Measurements from ENCODE around the gene HPS3. TPM values are rescaled to one million over a fixed set of nuclear protein-coding genes. Genes with fewer than 3 reads are reported as not detected.
A peak's percentile ranks its signal among the peaks of the same experiment; 100 is the strongest.

The HPS3 gene
- total and polyA plus RNA-seq, 2 experiments from 2014 or later: 14.5 to 18.4 TPM

DNA sequence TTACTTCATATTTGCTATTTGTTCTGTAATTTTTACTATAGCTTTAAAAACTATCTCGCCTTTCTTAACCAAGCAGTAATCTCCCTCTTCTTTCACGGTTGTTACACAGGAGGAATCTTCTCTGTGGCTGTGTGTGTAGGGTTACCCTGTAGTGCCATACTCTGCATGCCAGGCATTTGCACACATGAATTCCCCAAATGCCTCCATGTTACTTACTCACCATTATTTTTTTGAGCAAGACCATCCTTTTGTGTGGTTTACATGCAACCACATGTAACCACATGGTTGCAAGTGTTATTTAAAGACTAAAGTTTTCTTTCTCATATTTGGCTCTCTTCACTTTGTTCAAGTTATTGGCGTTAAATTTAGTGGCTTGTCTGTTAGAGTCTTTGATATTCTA, 45.5 kb downstream of the HPS3 start:
- H3K4me1 ChIP-seq (ENCODE audit: insufficient read depth): peaks cover 21% of the 10 kb centered on the region
- no peak for TF ChIP-seq EZH2phosphoT487 (IDR thresholded peaks at IDR 0.05; ENCODE audit: insufficient read depth, low read depth)
- no peak for TF ChIP-seq EZH2 (IDR thresholded peaks at IDR 0.05; ENCODE audit: insufficient read depth, poor library complexity, severe bottlenecking)
- H3K9me3 ChIP-seq (ENCODE audit: low read depth): no peaks in the 10 kb centered on the region
- H2AFZ ChIP-seq: no peak overlapping the region
- in situ Hi-C loops (cut with MboI): no loop called here
- H3K36me3 ChIP-seq (ENCODE audit: low read depth): peaks cover 38% of the 10 kb centered on the region
- H3K9ac ChIP-seq: no peak overlapping the region
- H3F3A ChIP-seq (ENCODE audit: insufficient read depth): peaks cover 27% of the 10 kb centered on the region
- H3K4me3 ChIP-seq: no peak overlapping the region
- H3K27ac ChIP-seq: no peak overlapping the region
- H3K27me3 ChIP-seq (replicated peaks; ENCODE audit: insufficient read depth): no peaks in the 10 kb centered on the region
- H3K9me2 ChIP-seq (ENCODE audit: insufficient read depth): no peaks in the 10 kb centered on the region
- H4K20me1 ChIP-seq (ENCODE audit: insufficient read depth): no peaks in the 10 kb centered on the region
- no peaks in the 10 kb centered on the region for H3K79me2 ChIP-seq (ENCODE audit: insufficient read depth)
- no peak overlapping the region for H3K4me2 ChIP-seq (ENCODE audit: unreplicated experiment)
- WGBS, 2 experiments (ENCODE audit: low coverage in 1 of 2, low lambda C conversion rate in 2 of 2, missing lambda C conversion rate in 2 of 2): 66 to 75% methylated on average over 3 of the region's 3 CpGs
- peak; percentile 4 for DNase-seq

DNA sequence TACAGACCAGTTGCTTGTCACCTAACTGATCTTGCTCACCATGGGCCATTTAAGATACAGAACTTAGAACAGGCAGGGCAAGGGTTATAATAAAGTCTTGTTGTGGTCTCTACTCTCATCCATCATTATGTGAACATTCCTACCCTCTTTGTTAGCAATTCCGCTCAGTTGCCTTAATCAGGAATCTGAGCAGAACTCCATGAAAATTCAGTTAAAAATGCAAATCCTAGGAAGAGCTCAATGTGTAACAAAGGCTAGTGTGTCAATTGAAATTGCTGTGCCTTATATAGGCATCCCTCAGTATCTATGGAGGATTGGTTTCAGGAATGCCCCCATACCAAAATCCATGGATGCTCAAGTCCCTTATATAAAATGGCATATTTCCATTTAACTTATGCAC, 47.7 kb downstream of the HPS3 start:
- Histone ChIP-seq H3K36me3 (ENCODE audit: low read depth) (peaks cover 24% of the 10 kb centered on the region; the same call in 1 of the 2 replicates), H3K9ac (no peak overlapping the region), H3K4me3 (no peak overlapping the region), H2AFZ (no peak overlapping the region), H3K79me2 (ENCODE audit: insufficient read depth) (no peaks in the 10 kb centered on the region), H3K9me3 (ENCODE audit: low read depth) (no peaks in the 10 kb centered on the region), H3K27ac (no peak overlapping the region), H3K4me1 (ENCODE audit: insufficient read depth) (peaks cover 33% of the 10 kb centered on the region), H3K27me3 (replicated peaks; ENCODE audit: insufficient read depth) (no peaks in the 10 kb centered on the region), H4K20me1 (ENCODE audit: insufficient read depth) (no peaks in the 10 kb centered on the region), H3K4me2 (ENCODE audit: unreplicated experiment) (no peak overlapping the region), H3F3A (ENCODE audit: insufficient read depth) (peaks cover 38% of the 10 kb centered on the region), H3K9me2 (ENCODE audit: insufficient read depth) (no peaks in the 10 kb centered on the region)
- in situ Hi-C loops (cut with MboI): no loop called here
- TF ChIP-seq EZH2phosphoT487 (IDR thresholded peaks at IDR 0.05; ENCODE audit: insufficient read depth, low read depth) (no peak), EZH2 (IDR thresholded peaks at IDR 0.05; ENCODE audit: insufficient read depth, poor library complexity, severe bottlenecking) (no peak)
- peak; percentile 6 for DNase-seq
- WGBS, 2 experiments (ENCODE audit: low coverage in 1 of 2, low lambda C conversion rate in 2 of 2, missing lambda C conversion rate in 2 of 2): 94 to 100% methylated on average over 1 of the region's 1 CpG

- in situ Hi-C loops (cut with MboI): no loop called here
- peak overlapping the region; percentile 58 for H3K4me2 ChIP-seq (ENCODE audit: unreplicated experiment)
- H3K79me2 ChIP-seq (ENCODE audit: insufficient read depth): no peaks in the 10 kb centered on the region
- H3K4me3 ChIP-seq: peak overlapping the region; percentile 9; the same call in 1 of the 2 replicates
- 0% methylated on average over 1 of the region's 1 CpG for WGBS, 2 experiments (ENCODE audit: low coverage in 1 of 2, low lambda C conversion rate in 2 of 2, missing lambda C conversion rate in 2 of 2)
- peaks cover 38% of the 10 kb centered on the region for H3F3A ChIP-seq (ENCODE audit: insufficient read depth)
- peak; percentile 80 for DNase-seq
- peak overlapping the region; percentile 60 for H3K9ac ChIP-seq
- no peaks in the 10 kb centered on the region for H3K27me3 ChIP-seq (replicated peaks; ENCODE audit: insufficient read depth)
- TF ChIP-seq EZH2 (IDR thresholded peaks at IDR 0.05; ENCODE audit: insufficient read depth, poor library complexity, severe bottlenecking) (no peak), EZH2phosphoT487 (IDR thresholded peaks at IDR 0.05; ENCODE audit: insufficient read depth, low read depth) (no peak)
- no peaks in the 10 kb centered on the region for H4K20me1 ChIP-seq (ENCODE audit: insufficient read depth)
- peak overlapping the region; percentile 12 for H2AFZ ChIP-seq
- H3K9me2 ChIP-seq (ENCODE audit: insufficient read depth): no peaks in the 10 kb centered on the region
- H3K9me3 ChIP-seq (ENCODE audit: low read depth): no peaks in the 10 kb centered on the region
- peaks cover 33% of the 10 kb centered on the region for H3K4me1 ChIP-seq (ENCODE audit: insufficient read depth)
- 0 out of 2 replicates have a peak, but pooled peaks cover 3% of the 10 kb centered on the region for H3K36me3 ChIP-seq (ENCODE audit: low read depth)
- H3K27ac ChIP-seq: peak overlapping the region; percentile 92
Observed at GRCh38 chr3:149179220-149179619, 49.8 kb downstream of the HPS3 start.

- Histone ChIP-seq H3K9me3 (ENCODE audit: low read depth) (no peaks in the 10 kb centered on the region), H3F3A (ENCODE audit: insufficient read depth) (peaks cover 38% of the 10 kb centered on the region), H3K9ac (peak overlapping the region; percentile 60), H3K36me3 (ENCODE audit: low read depth) (0 out of 2 replicates have a peak, but pooled peaks cover 3% of the 10 kb centered on the region), H3K9me2 (ENCODE audit: insufficient read depth) (no peaks in the 10 kb centered on the region), H3K27me3 (replicated peaks; ENCODE audit: insufficient read depth) (no peaks in the 10 kb centered on the region), H3K79me2 (ENCODE audit: insufficient read depth) (no peaks in the 10 kb centered on the region), H2AFZ (peak overlapping the region; percentile 54), H4K20me1 (ENCODE audit: insufficient read depth) (no peaks in the 10 kb centered on the region), H3K4me2 (ENCODE audit: unreplicated experiment) (peak overlapping the region; percentile 58), H3K4me1 (ENCODE audit: insufficient read depth) (peaks cover 33% of the 10 kb centered on the region), H3K4me3 (no peak overlapping the region), H3K27ac (peak overlapping the region; percentile 92)
- DNase-seq: peak; percentile 100
- TF ChIP-seq EZH2 (IDR thresholded peaks at IDR 0.05; ENCODE audit: insufficient read depth, poor library complexity, severe bottlenecking) (no peak), EZH2phosphoT487 (IDR thresholded peaks at IDR 0.05; ENCODE audit: insufficient read depth, low read depth) (no peak)
- 0 to 1% methylated on average over 7 of the region's 7 CpGs for WGBS, 2 experiments (ENCODE audit: low coverage in 1 of 2, low lambda C conversion rate in 2 of 2, missing lambda C conversion rate in 2 of 2)
- in situ Hi-C loops (cut with MboI): no loop called here
Observed at GRCh38 chr3:149180057-149180573, 50.7 kb downstream of the HPS3 start.
